Non-pigmented ciliary epithelial cell (primary cell): ENCODE results near the gene ZNF428.
"Not testable (repeated sequence)": the region's sequence is repeated elsewhere in the genome, so short reads cannot be mapped to it uniquely, and the experiment has no call there.

Source experiments
- DNase-seq: peaks from one replicate; pipeline ENCODE4 v3.0.0-alpha.2; 2010; ENCODE audit warnings: low read depth

ZNF428 gene

GRCh38 chr19:43592800-43593350 lies 26.6 kb downstream of the ZNF428 start:
- DNase-seq: no peak

GRCh38 chr19:43591904-43592772 lies 27.3 kb downstream of the ZNF428 start:
- DNase-seq: no peak

- no peak for DNase-seq
Measured at GRCh38 chr19:43589678-43590077, 29.8 kb downstream of the ZNF428 start.

- no peak for DNase-seq
Measured at GRCh38 chr19:43589277-43589676, 30.2 kb downstream of the ZNF428 start.

- not testable (repeated sequence) for DNase-seq
Measured at GRCh38 chr19:43587029-43587428, 32.4 kb downstream of the ZNF428 start.

- no peak for DNase-seq
Measured at GRCh38 chr19:43586346-43586745, 33.1 kb downstream of the ZNF428 start.

GRCh38 chr19:43584484-43584883 lies 34.9 kb downstream of the ZNF428 start:
- no peak for DNase-seq

- no peak for DNase-seq
Measured at GRCh38 chr19:43582495-43582894, 36.9 kb downstream of the ZNF428 start.

GRCh38 chr19:43581467-43581866 lies 38.0 kb downstream of the ZNF428 start:
- DNase-seq: no peak

GRCh38 chr19:43578787-43579186 lies 40.6 kb downstream of the ZNF428 start:
- DNase-seq: no peak

GRCh38 chr19:43575955-43576878 lies 43.2 kb downstream of the ZNF428 start:
- DNase-seq: no peak

GRCh38 chr19:43575156-43575950 lies 44.1 kb downstream of the ZNF428 start, which contains the start of the genes PINLYP and XRCC1:
Gene PINLYP (plus strand): TSS chr19:43575801. CDS start chr19:43577192, 1,391 bp downstream.
Gene XRCC1 (minus strand): TSS chr19:43575527. CDS start chr19:43575458, 69 bp downstream.
- DNase-seq: peak; percentile 96

GRCh38 chr19:43574424-43575155 lies 44.8 kb downstream of the ZNF428 start:
- DNase-seq: no peak

- DNase-seq: no peak
Measured at GRCh38 chr19:43572171-43572588, 47.2 kb downstream of the ZNF428 start.

GRCh38 chr19:43570174-43570791 lies 49.1 kb downstream of the ZNF428 start:
- no peak for DNase-seq

GRCh38 chr19:43569657-43570056 lies 49.8 kb downstream of the ZNF428 start:
- DNase-seq: no peak

GRCh38 chr19:43564800-43565199 lies 54.6 kb downstream of the ZNF428 start:
- no peak for DNase-seq

- DNase-seq: no peak
Measured at GRCh38 chr19:43563816-43564457, 55.5 kb downstream of the ZNF428 start.

- peak; percentile 53 for DNase-seq
Measured at GRCh38 chr19:43562698-43563241, 56.7 kb downstream of the ZNF428 start.
